Transverse colon (tissue), 4 donors: ENCODE results near the gene DYNLT5.

Experiments used
- EP300 ChIP-seq: sonication (generic); formaldehyde crosslinking; IDR thresholded peaks from one replicate; pipeline ENCODE4 v1.6.1; 2017; ENCODE audit warnings: antibody characterized with exemption, low read depth
- POLR2A ChIP-seq: fragments of 450-650 bp; IDR thresholded peaks from one replicate; pipeline ENCODE4 v1.6.1; 2016; ENCODE audit warnings: antibody characterized with exemption, mild to moderate bottlenecking, moderate library complexity
- POLR2AphosphoS5 ChIP-seq, 3 donors: sonication (generic); formaldehyde crosslinking; IDR thresholded peaks; one replicate each; pipeline ENCODE4 v1.6.1; 2016; ENCODE audit warnings: antibody characterized with exemption in 3 of 3
- TF ChIP-seq, protein P1 (sequence below), 5 experiments: fragments of 200-600 bp in 3 of 5; fragments of 450-650 bp in 2 of 5; sonication (generic) in 3 of 5; IDR thresholded peaks; 1 replicate in 2 of 5; 2 replicates in 3 of 5; pipeline ENCODE4 v1.5.1; 2016 to 2017; ENCODE audit warnings: antibody characterized with exemption in 5 of 5, inconsistent platforms in 3 of 5, mild to moderate bottlenecking in 2 of 5, moderate library complexity in 1 of 5

DNA sequence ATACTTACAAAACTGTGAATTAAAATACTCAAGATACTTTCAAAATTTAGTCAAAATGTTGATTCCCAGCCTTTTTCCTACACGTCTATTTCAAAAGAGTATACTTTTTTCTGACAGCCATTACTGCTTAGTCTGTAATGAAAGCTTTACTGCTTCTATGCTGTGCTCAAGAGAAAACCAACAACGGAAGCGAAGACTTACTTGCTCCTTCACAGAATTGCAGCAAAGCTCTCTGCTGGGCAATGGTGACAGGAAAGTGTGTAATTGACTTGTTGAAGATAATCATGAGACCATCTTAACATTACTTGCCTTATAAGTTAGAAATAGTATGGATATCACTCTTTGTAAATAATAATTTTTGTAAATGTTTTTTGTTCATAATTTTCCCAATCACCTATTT lies 1.7 kb upstream of the DYNLT5 start:
- TF ChIP-seq POLR2AphosphoS5 (IDR thresholded peaks at IDR 0.05), result no peak
- TF ChIP-seq, protein P1, sequence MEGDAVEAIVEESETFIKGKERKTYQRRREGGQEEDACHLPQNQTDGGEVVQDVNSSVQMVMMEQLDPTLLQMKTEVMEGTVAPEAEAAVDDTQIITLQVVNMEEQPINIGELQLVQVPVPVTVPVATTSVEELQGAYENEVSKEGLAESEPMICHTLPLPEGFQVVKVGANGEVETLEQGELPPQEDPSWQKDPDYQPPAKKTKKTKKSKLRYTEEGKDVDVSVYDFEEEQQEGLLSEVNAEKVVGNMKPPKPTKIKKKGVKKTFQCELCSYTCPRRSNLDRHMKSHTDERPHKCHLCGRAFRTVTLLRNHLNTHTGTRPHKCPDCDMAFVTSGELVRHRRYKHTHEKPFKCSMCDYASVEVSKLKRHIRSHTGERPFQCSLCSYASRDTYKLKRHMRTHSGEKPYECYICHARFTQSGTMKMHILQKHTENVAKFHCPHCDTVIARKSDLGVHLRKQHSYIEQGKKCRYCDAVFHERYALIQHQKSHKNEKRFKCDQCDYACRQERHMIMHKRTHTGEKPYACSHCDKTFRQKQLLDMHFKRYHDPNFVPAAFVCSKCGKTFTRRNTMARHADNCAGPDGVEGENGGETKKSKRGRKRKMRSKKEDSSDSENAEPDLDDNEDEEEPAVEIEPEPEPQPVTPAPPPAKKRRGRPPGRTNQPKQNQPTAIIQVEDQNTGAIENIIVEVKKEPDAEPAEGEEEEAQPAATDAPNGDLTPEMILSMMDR (IDR thresholded peaks at IDR 0.05), result no peak
- no peak for TF ChIP-seq POLR2A
- no peak for TF ChIP-seq EP300
